GM12878 (cell line): Measurements from ENCODE around the gene EML5. TPM values are rescaled to one million over a fixed set of nuclear protein-coding genes. Genes with fewer than 3 reads are reported as not detected.
A peak's percentile ranks its signal among the peaks of the same experiment; 100 is the strongest.

Source experiments
- ATAC-seq: fragments of 200-7000 bp; cut with Tn5 transposase; 3 replicates; pipeline ENCODE4 v1.9.1; 2020; ENCODE audit warnings: mild to moderate bottlenecking, moderate library complexity
- BruUV-seq: library from RNA; stranded (reverse); fragments of 400-500 nt; replicated peaks from 2 replicates; lab custom pipeline; 2021; lab: Mats Ljungman, UMichigan
- CTCF ChIA-PET: fragments of 300-600 bp; sonication (Branson Sonifier 250); formaldehyde crosslinking; extraction: SDS; loops from one replicate; lab custom pipeline; 2021; ENCODE audit warnings: inconsistent platforms; lab: Yijun Ruan, JAX
- POLR2A ChIA-PET: fragments of 350-600 bp; formaldehyde crosslinking; extraction: SDS; loops from one replicate; lab custom pipeline; 2021; ENCODE audit warnings: inconsistent platforms; lab: Charles Lee
- RAD21 ChIA-PET: fragments of 300-600 bp; sonication (Branson Sonifier 250); formaldehyde crosslinking; loops from one replicate; lab custom pipeline; 2023; ENCODE audit warnings: antibody characterized with exemption; ENCODE audit not compliant: unreplicated experiment; lab: Charles Lee
- SMC1A ChIA-PET: fragments of 300-600 bp; sonication (Branson Sonifier 250); formaldehyde crosslinking; loops from one replicate; lab custom pipeline; 2023; ENCODE audit not compliant: unreplicated experiment, uncharacterized antibody; lab: Charles Lee
- DNase-seq: peaks from one replicate; pipeline ENCODE4 v3.0.0-alpha.2; 2011; ENCODE audit warnings: low read depth, low spot score
- FAIRE-seq: peaks from 3 replicates; lab custom pipeline; 2011; peaks lifted over from hg19 to GRCh38; lab: Jason Lieb, UNC
- H2AFZ ChIP-seq: 2 replicates; pipeline ENCODE4 v1.6.0; 2011; ENCODE audit warnings: low read depth, low read length, control low read depth; ENCODE audit not compliant: control insufficient read depth
- H3K27ac ChIP-seq: 2 replicates; pipeline ENCODE4 v1.5.1; 2011; ENCODE audit warnings: control low read depth; ENCODE audit not compliant: control insufficient read depth, insufficient read depth
- H3K27me3 ChIP-seq, 2 experiments: replicated peaks in 1 of 2; 2 replicates each; pipeline versions ENCODE4 v1.6.0 to v1.6.1; 2011; ENCODE audit warnings: low read length in 1 of 2; ENCODE audit not compliant: control insufficient read depth in 2 of 2, insufficient read depth in 2 of 2
- H3K36me3 ChIP-seq, 2 experiments: 2 replicates each; pipeline ENCODE4 v1.5.1; 2011; ENCODE audit warnings: low read length in 1 of 2; ENCODE audit not compliant: control insufficient read depth in 2 of 2, insufficient read depth in 2 of 2
- H3K4me1 ChIP-seq: 2 replicates; pipeline ENCODE4 v1.6.1; 2011; ENCODE audit warnings: mild to moderate bottlenecking, low read length, moderate library complexity, mixed read lengths; ENCODE audit not compliant: control insufficient read depth, insufficient read depth
- H3K4me2 ChIP-seq: 2 replicates; pipeline ENCODE4 v1.6.0; 2011; ENCODE audit warnings: control low read depth; ENCODE audit not compliant: control insufficient read depth, insufficient read depth
- H3K4me3 ChIP-seq: fragments of 200-600 bp; sonication (generic); 2 replicates; pipeline ENCODE4 v1.5.1; 2016
- H3K79me2 ChIP-seq: 2 replicates; pipeline ENCODE4 v1.6.0; 2011; ENCODE audit warnings: low read length; ENCODE audit not compliant: control insufficient read depth, insufficient read depth
- H3K9ac ChIP-seq: 2 replicates; pipeline ENCODE4 v1.8.0; 2011; ENCODE audit warnings: low read length, control low read depth, mixed read lengths; ENCODE audit not compliant: control insufficient read depth, insufficient read depth
- H3K9me3 ChIP-seq: replicated peaks from 3 replicates; pipeline ENCODE4 v1.5.1; 2011; ENCODE audit warnings: mild to moderate bottlenecking, low read length; ENCODE audit not compliant: control insufficient read depth, insufficient read depth
- H4K20me1 ChIP-seq: 2 replicates; pipeline ENCODE4 v1.6.0; 2011; ENCODE audit not compliant: control insufficient read depth, insufficient read depth
- ASH2L ChIP-seq: fragments of 300-600, 200-600 bp; sonication (generic); IDR thresholded peaks from 2 replicates; pipeline ENCODE4 v1.6.1; 2017; ENCODE audit warnings: low read depth, mild to moderate bottlenecking, borderline replicate concordance
- BRCA1 ChIP-seq: IDR thresholded peaks from 2 replicates; pipeline ENCODE4 v1.6.1; 2011; ENCODE audit warnings: low read depth, low read length, improper control_type of control experiment
- CBFB ChIP-seq: IDR thresholded peaks from 2 replicates; pipeline ENCODE4 v1.6.1; 2016; ENCODE audit warnings: antibody characterized with exemption, low read depth
- CEBPB ChIP-seq, 2 experiments: fragments of 150-350 bp in 1 of 2; IDR thresholded peaks; 2 replicates each; pipeline ENCODE4 v1.6.1; 2012 to 2014; ENCODE audit warnings: low read depth in 2 of 2, low read length in 2 of 2, borderline replicate concordance in 1 of 2, inconsistent platforms in 1 of 2
- ESRRA ChIP-seq: IDR thresholded peaks from 2 replicates; pipeline ENCODE4 v1.6.1; 2012; ENCODE audit warnings: mild to moderate bottlenecking, low read length, improper control_type of control experiment
- HCFC1 ChIP-seq: fragments of 150-350 bp; IDR thresholded peaks from 2 replicates; pipeline ENCODE4 v1.6.1; 2014; ENCODE audit warnings: low read length
- HDAC6 ChIP-seq: fragments of 200-600 bp; sonication (generic); IDR thresholded peaks from one replicate; pipeline ENCODE4 v1.8.0; 2017; ENCODE audit warnings: antibody characterized with exemption; ENCODE audit not compliant: unreplicated experiment
- KDM1A ChIP-seq: fragments of 200-600 bp; sonication (generic); IDR thresholded peaks from 2 replicates; pipeline ENCODE4 v1.6.1; 2016; ENCODE audit warnings: borderline replicate concordance
- MTA3 ChIP-seq: IDR thresholded peaks from 2 replicates; pipeline ENCODE4 v1.6.1; 2012; ENCODE audit warnings: low read length, inconsistent platforms, borderline replicate concordance
- RB1 ChIP-seq: fragments of 450-650 bp; formaldehyde crosslinking; IDR thresholded peaks from 2 replicates; pipeline ENCODE4 v1.6.1; 2017; ENCODE audit warnings: mild to moderate bottlenecking, borderline replicate concordance
- USF1 ChIP-seq: IDR thresholded peaks from 2 replicates; pipeline ENCODE4 v1.6.1; 2011; ENCODE audit warnings: borderline replicate concordance, low read depth, mild to moderate bottlenecking, moderate library complexity, mixed read lengths, low read length; ENCODE audit not compliant: insufficient read depth; ENCODE audit errors: extremely low read length
- ZBED1 ChIP-seq: IDR thresholded peaks from 2 replicates; pipeline ENCODE4 v1.6.1; 2016; ENCODE audit warnings: borderline replicate concordance
- ZNF217 ChIP-seq: fragments of 450-650 bp; IDR thresholded peaks from 2 replicates; pipeline ENCODE4 v1.6.1; 2017; ENCODE audit warnings: antibody characterized with exemption, mild to moderate bottlenecking
- WGBS: methylation state at CpG from one replicate; pipeline ENCODE4 v1.1.6; 2016; ENCODE audit warnings: low lambda C conversion rate; ENCODE audit not compliant: insufficient replicate concordance, insufficient coverage; ENCODE audit errors: missing lambda C conversion rate; 5-methylcytosine and 5-hydroxymethylcytosine counted together
- in situ Hi-C: fragments of 300-500 bp; cut with MboI; formaldehyde crosslinking; loops from 9 replicates; pipeline ENCODE4 v1.14.3; 2018; ENCODE audit warnings: mixed read lengths
- intact Hi-C: fragments of 100-400 bp; cut with micrococcal nuclease; formaldehyde crosslinking; loops from one replicate; pipeline ENCODE4 v1.14.2; 2022; ENCODE audit not compliant: unreplicated experiment
- polyA plus RNA-seq, 11 experiments: library from polyadenylated mRNA; depleted of rRNA in 4 of 11; unstranded in 6 of 11; stranded (reverse) in 5 of 11; fragments of >200 nt; fragmentation: Nextera tagmentation in 4 of 11; fragmentation: Illumina TruSeq in 1 of 11; extraction: Ambion mirVana in 4 of 11; extraction: Trizol in 1 of 11; gene quantifications; 1 replicate in 1 of 11; 2 replicates in 10 of 11; pipeline versions ENCODE4 v1.2.1 to v1.2.3, GENCODE V29; 2011 to 2016; ENCODE audit warnings: inconsistent platforms in 2 of 11, missing spikeins in 2 of 11, low read depth in 1 of 11
- total RNA-seq, 4 experiments: library from RNA; depleted of rRNA in 3 of 4; stranded (reverse); fragments of >200 nt in 3 of 4; fragmentation: Illumina TruSeq in 1 of 4; extraction: Trizol in 1 of 4; gene quantifications; 2 replicates each; pipeline versions ENCODE4 v1.2.1 to v1.2.3, GENCODE V29; 2013 to 2021
- TF ChIP-seq, protein P1 (sequence below): IDR thresholded peaks from 2 replicates; pipeline ENCODE4 v1.6.1; 2011; ENCODE audit warnings: mild to moderate bottlenecking, low read depth, low read length, moderate library complexity; ENCODE audit not compliant: insufficient replicate concordance
- TF ChIP-seq, protein P2 (sequence below): fragments of 450-650 bp; IDR thresholded peaks from 2 replicates; pipeline ENCODE4 v1.6.1; 2018; ENCODE audit warnings: mild to moderate bottlenecking, low read depth, moderate library complexity; ENCODE audit not compliant: partially characterized antibody
- TF ChIP-seq, protein P3 (sequence below): fragments of 450-650 bp; IDR thresholded peaks from 2 replicates; pipeline ENCODE4 v1.6.1; 2017; ENCODE audit warnings: mild to moderate bottlenecking, low read depth, inconsistent platforms; ENCODE audit not compliant: poor library complexity, severe bottlenecking

Gene EML5
- total and polyA plus RNA-seq, 10 of the 15 experiments (the other 5 are each of a cell fraction or from before 2014, with no cell fraction given): 0.08 to 0.35 (median 0.22) TPM; not detected in 1

- intact Hi-C loops (no loop called here), in situ Hi-C loops (no loop called here)
- ChIA-PET RAD21 (interaction anchor here (1.1 to 2.3 kb wide), 5 partner anchors 12 to 159 kb away, joined by 3 to 8 read pairs (median 4); no protein-coding TSS in a partner anchor), SMC1A (interaction anchor here (0.6 to 2.6 kb wide), 5 partner anchors 10 to 880 kb away, joined by 3 to 15 read pairs (median 3); no protein-coding TSS in a partner anchor), CTCF (interaction anchor here (1.1 to 3.2 kb wide), 4 partner anchors 15 to 635 kb away, joined by 3 to 13 read pairs (median 4); no protein-coding TSS in a partner anchor), POLR2A (no interaction called here)
- Histone ChIP-seq H2AFZ (peak within 1 kb of the TSS; percentile 98), H3K36me3 (no peaks in the 10 kb centered on the region), H3K9me3 (no peaks in the 10 kb centered on the region), H3K4me1 (0 out of 2 replicates have a peak, but pooled peaks cover 2% of the 10 kb centered on the region), H3K27me3 (no peaks in the 10 kb centered on the region; a peak in 1 of 4 replicates), H3K4me2 (peak within 1 kb of the TSS; percentile 96), H3K79me2 (no peaks in the 10 kb centered on the region), H3K4me3 (peak within 1 kb of the TSS; percentile 75), H3K9ac (peak within 1 kb of the TSS; percentile 41; the same call in 1 of the 2 replicates), H3K27ac (peak within 1 kb of the TSS; percentile 52), H4K20me1 (no peaks in the 10 kb centered on the region)
- no TSS peak for BruUV-seq
- WGBS: 1% methylated on average over 45 of the region's 50 CpGs
- FAIRE-seq: peak; percentile 90
- DNase-seq: peak; percentile 38
- peak; percentile 99 for ATAC-seq
- TF ChIP-seq BRCA1 (no peak), MTA3 (no peak), ESRRA (no peak), RB1 (0 out of 2 replicates have a peak, but pooled peaks have one; percentile 53), USF1 (no peak), KDM1A (no peak), ASH2L (no peak), ZNF217 (no peak), HDAC6 (no peak), CEBPB (IDR thresholded peaks at IDR 0.05; ENCODE audit: borderline replicate concordance in 1 of 2, low read depth in 2 of 2, low read length in 2 of 2) (peak in 1 of 2 experiments; percentile 29; a peak in 1 of 4 replicates), HCFC1 (peak; percentile 36), CBFB (peak; percentile 75), ZBED1 (no peak)
- TF ChIP-seq, protein P1, sequence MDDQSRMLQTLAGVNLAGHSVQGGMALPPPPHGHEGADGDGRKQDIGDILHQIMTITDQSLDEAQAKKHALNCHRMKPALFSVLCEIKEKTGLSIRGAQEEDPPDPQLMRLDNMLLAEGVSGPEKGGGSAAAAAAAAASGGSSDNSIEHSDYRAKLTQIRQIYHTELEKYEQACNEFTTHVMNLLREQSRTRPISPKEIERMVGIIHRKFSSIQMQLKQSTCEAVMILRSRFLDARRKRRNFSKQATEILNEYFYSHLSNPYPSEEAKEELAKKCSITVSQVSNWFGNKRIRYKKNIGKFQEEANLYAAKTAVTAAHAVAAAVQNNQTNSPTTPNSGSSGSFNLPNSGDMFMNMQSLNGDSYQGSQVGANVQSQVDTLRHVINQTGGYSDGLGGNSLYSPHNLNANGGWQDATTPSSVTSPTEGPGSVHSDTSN: no peak
- TF ChIP-seq, protein P2, sequence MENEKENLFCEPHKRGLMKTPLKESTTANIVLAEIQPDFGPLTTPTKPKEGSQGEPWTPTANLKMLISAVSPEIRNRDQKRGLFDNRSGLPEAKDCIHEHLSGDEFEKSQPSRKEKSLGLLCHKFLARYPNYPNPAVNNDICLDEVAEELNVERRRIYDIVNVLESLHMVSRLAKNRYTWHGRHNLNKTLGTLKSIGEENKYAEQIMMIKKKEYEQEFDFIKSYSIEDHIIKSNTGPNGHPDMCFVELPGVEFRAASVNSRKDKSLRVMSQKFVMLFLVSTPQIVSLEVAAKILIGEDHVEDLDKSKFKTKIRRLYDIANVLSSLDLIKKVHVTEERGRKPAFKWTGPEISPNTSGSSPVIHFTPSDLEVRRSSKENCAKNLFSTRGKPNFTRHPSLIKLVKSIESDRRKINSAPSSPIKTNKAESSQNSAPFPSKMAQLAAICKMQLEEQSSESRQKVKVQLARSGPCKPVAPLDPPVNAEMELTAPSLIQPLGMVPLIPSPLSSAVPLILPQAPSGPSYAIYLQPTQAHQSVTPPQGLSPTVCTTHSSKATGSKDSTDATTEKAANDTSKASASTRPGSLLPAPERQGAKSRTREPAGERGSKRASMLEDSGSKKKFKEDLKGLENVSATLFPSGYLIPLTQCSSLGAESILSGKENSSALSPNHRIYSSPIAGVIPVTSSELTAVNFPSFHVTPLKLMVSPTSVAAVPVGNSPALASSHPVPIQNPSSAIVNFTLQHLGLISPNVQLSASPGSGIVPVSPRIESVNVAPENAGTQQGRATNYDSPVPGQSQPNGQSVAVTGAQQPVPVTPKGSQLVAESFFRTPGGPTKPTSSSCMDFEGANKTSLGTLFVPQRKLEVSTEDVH: no peak
- TF ChIP-seq, protein P3, sequence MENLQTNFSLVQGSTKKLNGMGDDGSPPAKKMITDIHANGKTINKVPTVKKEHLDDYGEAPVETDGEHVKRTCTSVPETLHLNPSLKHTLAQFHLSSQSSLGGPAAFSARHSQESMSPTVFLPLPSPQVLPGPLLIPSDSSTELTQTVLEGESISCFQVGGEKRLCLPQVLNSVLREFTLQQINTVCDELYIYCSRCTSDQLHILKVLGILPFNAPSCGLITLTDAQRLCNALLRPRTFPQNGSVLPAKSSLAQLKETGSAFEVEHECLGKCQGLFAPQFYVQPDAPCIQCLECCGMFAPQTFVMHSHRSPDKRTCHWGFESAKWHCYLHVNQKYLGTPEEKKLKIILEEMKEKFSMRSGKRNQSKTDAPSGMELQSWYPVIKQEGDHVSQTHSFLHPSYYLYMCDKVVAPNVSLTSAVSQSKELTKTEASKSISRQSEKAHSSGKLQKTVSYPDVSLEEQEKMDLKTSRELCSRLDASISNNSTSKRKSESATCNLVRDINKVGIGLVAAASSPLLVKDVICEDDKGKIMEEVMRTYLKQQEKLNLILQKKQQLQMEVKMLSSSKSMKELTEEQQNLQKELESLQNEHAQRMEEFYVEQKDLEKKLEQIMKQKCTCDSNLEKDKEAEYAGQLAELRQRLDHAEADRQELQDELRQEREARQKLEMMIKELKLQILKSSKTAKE: peak; percentile 37
Observed at GRCh38 chr14:88824314-88825077, 31.7 kb upstream of the EML5 start, which contains the start of gene TTC8. Gene TTC8 (plus strand): TSS chr14:88824651. CDS start chr14:88824708, 57 bp downstream.
